ENCODE data around the gene LYPD5. TPM values are rescaled to one million over a fixed set of nuclear protein-coding genes. Genes with fewer than 3 reads are reported as not detected.

LYPD5 gene
- total and polyA plus RNA-seq, 2 of the 13 experiments (the other 11 are each of a cell fraction or from before 2014, with no cell fraction given) = not detected

GRCh38 chr19:43847246-43847645, 45.0 kb upstream of the LYPD5 start:
- no peak overlapping the region for H3K27ac ChIP-seq (ENCODE audit: extremely low read length, insufficient read depth, low read length)
- ChIA-PET POLR2A (no interaction called here), CTCF (ENCODE audit: low intra/inter-chr PET ratio, low total read pairs) (no interaction called here)
- H3K79me2 ChIP-seq (ENCODE audit: insufficient read depth, low read length) = no peaks in the 10 kb centered on the region
- H3K4me1 ChIP-seq (ENCODE audit: insufficient read depth, low read length) = no peaks in the 10 kb centered on the region
- BruUV-seq (replicated peaks) = no TSS peak
- H3K9ac ChIP-seq (ENCODE audit: insufficient read depth, low read depth, low read length) = no peak overlapping the region
- peaks cover 85% of the 10 kb centered on the region for H3K9me3 ChIP-seq (ENCODE audit: low read length)
- DNase-seq (ENCODE audit: low spot score) (no peak), ATAC-seq (no peak), FAIRE-seq (no peak)
- H4K20me1 ChIP-seq (ENCODE audit: insufficient read depth, low read length) = no peaks in the 10 kb centered on the region
- H3K4me2 ChIP-seq (ENCODE audit: low read depth, low read length) = no peak overlapping the region
- no peaks in the 10 kb centered on the region for H3K27me3 ChIP-seq (ENCODE audit: control insufficient read depth in 1 of 2, insufficient read depth in 2 of 2, low read length in 2 of 2)
- TF ChIP-seq RXRA (CRISPR knock-in tag; IDR thresholded peaks at IDR 0.05) = no peak
- peak; percentile 90; the same call in 1 of the 2 replicates for TF ChIP-seq ZNF274 (CRISPR knock-in tag; IDR thresholded peaks at IDR 0.05)
- no peak overlapping the region for H2AFZ ChIP-seq (ENCODE audit: low read length)
- 92% methylated on average over 1 of the region's 1 CpG for WGBS (ENCODE audit: low lambda C conversion rate)
- in situ Hi-C loops (cut with HindIII; ENCODE audit: extremely low pct_ligation_motif_present, low pct_unique_long_range_greater_than_20kb) = no loop called here
- intact Hi-C loops (cut with micrococcal nuclease; ENCODE audit: unreplicated experiment) = no loop called here
- H3K4me3 ChIP-seq (replicated peaks in 1 of 3; ENCODE audit: insufficient read depth in 1 of 3, low read depth in 2 of 3, low read length in 3 of 3) = no peak overlapping the region
- H3K36me3 ChIP-seq (replicated peaks in 1 of 2; ENCODE audit: control insufficient read depth in 1 of 2, insufficient read depth in 2 of 2, low read length in 2 of 2) = peaks cover 2 to 32% of the 10 kb centered on the region in 2 experiments

GRCh38 chr19:43842007-43842406, 39.8 kb upstream of the LYPD5 start:
- H3K9me3 ChIP-seq (ENCODE audit: low read length) = peaks cover 83% of the 10 kb centered on the region
- H3K36me3 ChIP-seq (replicated peaks in 1 of 2; ENCODE audit: control insufficient read depth in 1 of 2, insufficient read depth in 2 of 2, low read length in 2 of 2) = peaks cover 11 to 63% of the 10 kb centered on the region in 2 experiments
- WGBS (ENCODE audit: low lambda C conversion rate) = 98% methylated on average over 2 of the region's 2 CpGs
- H3K27ac ChIP-seq (ENCODE audit: extremely low read length, insufficient read depth, low read length) = no peak overlapping the region
- no peaks in the 10 kb centered on the region for H3K27me3 ChIP-seq (ENCODE audit: control insufficient read depth in 1 of 2, insufficient read depth in 2 of 2, low read length in 2 of 2)
- no peak overlapping the region for H2AFZ ChIP-seq (ENCODE audit: low read length)
- ChIA-PET POLR2A (no interaction called here), CTCF (ENCODE audit: low intra/inter-chr PET ratio, low total read pairs) (no interaction called here)
- no peak overlapping the region for H3K9ac ChIP-seq (ENCODE audit: insufficient read depth, low read depth, low read length)
- in situ Hi-C loops (cut with HindIII; ENCODE audit: extremely low pct_ligation_motif_present, low pct_unique_long_range_greater_than_20kb) (no loop called here), intact Hi-C loops (cut with micrococcal nuclease; ENCODE audit: unreplicated experiment) (no loop called here)
- no peak overlapping the region for H3K4me3 ChIP-seq (replicated peaks in 1 of 3; ENCODE audit: insufficient read depth in 1 of 3, low read depth in 2 of 3, low read length in 3 of 3)
- no peaks in the 10 kb centered on the region for H3K79me2 ChIP-seq (ENCODE audit: insufficient read depth, low read length)
- BruUV-seq (replicated peaks) = no TSS peak
- H3K4me2 ChIP-seq (ENCODE audit: low read depth, low read length) = no peak overlapping the region
- ATAC-seq (no peak), DNase-seq (ENCODE audit: low spot score) (no peak), FAIRE-seq (no peak)
- H4K20me1 ChIP-seq (ENCODE audit: insufficient read depth, low read length) = no peaks in the 10 kb centered on the region
- no peaks in the 10 kb centered on the region for H3K4me1 ChIP-seq (ENCODE audit: insufficient read depth, low read length)
- no peak for TF ChIP-seq SAFB2 (CRISPR knock-in tag; IDR thresholded peaks at IDR 0.05; ENCODE audit: borderline replicate concordance, low read depth)
- no peak for TF ChIP-seq ZNF577 (CRISPR knock-in tag; IDR thresholded peaks at IDR 0.05; ENCODE audit: borderline replicate concordance, low read depth)
- TF ChIP-seq KDM5B (CRISPR knock-in tag; IDR thresholded peaks at IDR 0.05; ENCODE audit: borderline replicate concordance) = no peak
- no peak for TF ChIP-seq THAP8 (CRISPR knock-in tag; IDR thresholded peaks at IDR 0.05; ENCODE audit: borderline replicate concordance)
- TF ChIP-seq IRX3 (CRISPR knock-in tag; IDR thresholded peaks at IDR 0.05; ENCODE audit: borderline replicate concordance, low read depth) = no peak
- no peak for TF ChIP-seq ZC3H13 (CRISPR knock-in tag; IDR thresholded peaks at IDR 0.05)
- TF ChIP-seq TCF7 (IDR thresholded peaks at IDR 0.05; ENCODE audit: low read depth) = no peak
- no peak for TF ChIP-seq TP53 (CRISPR knock-in tag; conservative IDR thresholded peaks at IDR 0.05)
- no peak for TF ChIP-seq NRL (CRISPR knock-in tag; IDR thresholded peaks at IDR 0.05; ENCODE audit: borderline replicate concordance)
- TF ChIP-seq NR2F1 (CRISPR knock-in tag; IDR thresholded peaks at IDR 0.05) = no peak
- no peak for TF ChIP-seq LCORL (IDR thresholded peaks at IDR 0.05)
- no peak for TF ChIP-seq LCORL (CRISPR knock-in tag; IDR thresholded peaks at IDR 0.05)
- TF ChIP-seq ZSCAN20 (CRISPR knock-in tag; IDR thresholded peaks at IDR 0.05; ENCODE audit: borderline replicate concordance) = no peak
- TF ChIP-seq GMEB2 (CRISPR knock-in tag; IDR thresholded peaks at IDR 0.05; ENCODE audit: low read depth) = no peak
- TF ChIP-seq ZNF10 (CRISPR knock-in tag; IDR thresholded peaks at IDR 0.05; ENCODE audit: borderline replicate concordance, low read depth) = no peak
- TF ChIP-seq ZNF354B (CRISPR knock-in tag; IDR thresholded peaks at IDR 0.05) = no peak
- TF ChIP-seq RBAK (CRISPR knock-in tag; IDR thresholded peaks at IDR 0.05) = no peak

Measured in HepG2 (cell line).